HG02981 (cell line): ENCODE data around the gene SNF8.
A peak's percentile ranks its signal among the peaks of the same experiment; 100 is the strongest.

Experiments
- ATAC-seq: cut with Tn5 transposase; IDR thresholded peaks from one replicate; pipeline ENCODE4 v1.9.1; 2021; ENCODE audit warnings: mild to moderate bottlenecking, moderate library complexity; ENCODE audit not compliant: unreplicated experiment

The SNF8 gene

DNA sequence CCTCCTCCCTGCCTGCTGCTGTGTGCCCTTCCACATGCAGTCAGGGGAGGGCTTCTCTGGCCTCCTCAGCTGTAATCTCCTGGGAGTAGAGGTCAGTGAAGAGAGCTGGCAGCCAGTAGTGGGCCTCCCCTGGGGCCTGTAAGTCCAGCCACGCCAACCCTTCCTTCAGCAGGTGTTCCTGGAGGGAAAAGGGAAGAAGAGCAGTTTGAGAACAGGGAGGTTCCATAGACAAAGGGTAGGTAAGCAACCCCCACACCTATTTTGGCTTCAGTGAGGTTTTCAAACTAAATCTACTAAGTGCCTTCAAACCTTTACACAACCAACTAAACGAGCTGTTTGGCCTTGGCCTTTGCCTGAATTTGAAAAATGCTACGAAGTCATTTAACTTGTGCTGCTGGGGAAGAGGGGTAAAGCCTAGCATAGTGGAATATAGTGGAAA is 14.2 kb downstream of the SNF8 start:
- no peak for ATAC-seq

GRCh38 chr17:48929812-48930165 is 14.9 kb downstream of the SNF8 start:
- ATAC-seq = no peak

DNA sequence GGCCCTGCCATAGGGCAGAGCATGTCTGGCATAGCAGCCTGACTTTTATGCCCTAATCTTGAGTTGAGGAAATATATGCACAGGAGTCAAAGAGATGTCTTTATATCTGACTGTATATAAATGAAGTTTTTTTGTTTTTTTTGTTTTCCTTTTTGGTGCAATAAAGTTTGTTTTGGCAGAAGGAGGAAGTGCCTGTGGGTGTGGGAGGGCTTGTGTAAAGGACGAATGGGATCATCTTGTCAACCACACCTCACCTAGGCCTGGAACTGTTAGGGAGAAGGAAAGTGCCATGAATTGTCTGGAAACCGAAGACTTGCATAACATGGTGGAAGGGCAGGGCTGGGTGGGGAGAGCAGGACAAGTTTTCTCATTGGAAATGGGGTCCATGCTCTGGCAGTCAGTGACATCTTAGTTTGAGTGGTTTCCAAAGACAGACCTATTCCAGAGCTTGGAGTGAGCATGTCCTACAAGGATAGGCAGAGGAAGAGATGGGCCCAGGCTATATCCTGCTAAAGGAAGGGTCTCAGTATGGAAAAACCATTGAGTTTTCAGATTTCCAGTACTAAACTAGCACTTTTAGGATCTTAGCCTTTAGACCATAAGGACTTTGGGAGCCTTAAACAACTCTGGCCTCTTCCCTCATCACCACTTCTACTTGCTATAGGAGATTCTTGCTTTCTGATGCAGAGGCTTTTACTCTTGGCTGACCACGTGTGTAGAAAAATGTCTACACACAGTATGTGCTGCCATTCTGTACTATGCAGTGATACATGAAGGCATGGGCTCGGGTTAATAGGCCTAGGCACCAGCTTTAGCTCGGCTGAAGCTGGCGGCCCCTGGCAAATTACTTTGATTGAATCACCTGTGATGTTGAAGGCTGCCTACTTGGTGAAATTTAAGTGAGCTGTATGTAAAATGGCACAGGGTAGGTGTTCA is 15.5 kb downstream of the SNF8 start:
- no peak for ATAC-seq

GRCh38 chr17:48927978-48928745 is 16.5 kb downstream of the SNF8 start:
- no peak for ATAC-seq

GRCh38 chr17:48925991-48926342 is 18.7 kb downstream of the SNF8 start:
- ATAC-seq = no peak

DNA sequence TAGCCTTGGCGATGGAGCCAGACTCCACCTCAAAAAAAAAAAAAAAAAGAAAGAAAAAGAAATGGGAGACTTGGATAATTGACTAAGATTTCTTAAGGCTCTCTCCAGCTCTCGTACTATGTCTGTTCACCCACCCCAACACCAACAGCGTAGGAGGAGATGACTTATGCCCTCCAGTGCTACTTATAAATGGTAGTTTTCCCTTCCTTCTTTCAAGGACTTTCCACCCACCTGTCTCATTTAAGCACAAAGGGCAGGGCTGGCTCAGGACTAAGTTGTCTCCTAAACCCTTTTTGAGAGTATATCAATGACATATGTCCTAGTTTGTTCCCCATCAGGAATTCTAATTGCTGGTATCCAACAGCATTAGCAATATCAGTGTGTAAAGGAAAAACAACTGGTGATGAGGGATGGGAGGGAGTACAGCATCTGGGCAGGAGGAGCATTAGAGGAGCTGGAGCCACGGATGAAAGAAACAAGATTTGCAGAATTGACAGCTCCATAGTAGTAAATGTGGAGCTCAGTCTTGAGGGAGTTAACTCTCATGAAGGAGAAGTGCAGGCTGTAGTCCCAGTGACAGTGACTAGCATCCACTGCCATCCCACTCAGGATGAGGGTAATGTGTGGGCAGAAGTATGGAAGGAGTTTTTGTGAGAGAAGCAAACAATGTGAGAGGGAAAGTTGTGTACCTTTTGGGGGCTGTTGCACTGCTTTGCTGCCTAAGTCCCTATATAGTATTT is 19.2 kb downstream of the SNF8 start:
- no peak for ATAC-seq

DNA sequence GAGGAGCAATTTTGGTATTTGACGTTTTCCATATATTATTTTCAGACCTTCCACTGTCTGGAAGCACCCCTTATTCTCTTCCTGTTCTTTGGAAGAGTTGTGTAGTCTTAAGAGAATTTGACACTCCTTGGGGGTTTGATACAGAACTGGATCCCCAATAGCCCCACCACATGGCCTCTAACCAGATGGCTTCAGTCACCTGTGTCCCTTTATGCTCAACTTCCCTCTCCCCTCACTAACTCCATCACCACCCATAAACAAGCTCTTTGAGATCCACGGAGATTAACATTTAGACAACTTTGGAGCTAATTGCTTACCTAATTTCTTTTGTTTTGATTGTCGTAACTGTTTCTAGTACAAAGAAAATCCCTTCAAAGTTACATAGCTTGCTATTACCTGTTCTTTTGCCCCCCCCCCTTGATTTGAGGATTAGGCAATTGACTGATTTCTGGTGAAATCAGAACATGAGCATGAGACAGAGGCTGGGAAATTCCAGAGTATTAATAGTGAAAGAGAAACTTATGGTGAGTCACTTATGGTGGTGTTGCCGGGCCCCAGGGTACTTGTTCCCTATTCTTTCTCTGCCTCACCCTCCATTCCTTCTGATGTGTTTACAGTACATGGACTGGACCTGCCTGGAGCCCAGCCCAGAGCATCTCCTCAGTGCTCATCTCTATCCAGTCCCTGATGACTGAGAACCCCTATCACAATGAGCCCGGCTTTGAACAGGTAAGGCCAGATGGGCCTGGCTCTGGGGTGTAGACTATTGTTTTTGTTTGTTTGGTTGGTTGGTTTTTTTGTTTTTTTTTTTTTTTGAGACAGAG is 29.0 kb downstream of the SNF8 start:
- ATAC-seq = peak; percentile 71

DNA sequence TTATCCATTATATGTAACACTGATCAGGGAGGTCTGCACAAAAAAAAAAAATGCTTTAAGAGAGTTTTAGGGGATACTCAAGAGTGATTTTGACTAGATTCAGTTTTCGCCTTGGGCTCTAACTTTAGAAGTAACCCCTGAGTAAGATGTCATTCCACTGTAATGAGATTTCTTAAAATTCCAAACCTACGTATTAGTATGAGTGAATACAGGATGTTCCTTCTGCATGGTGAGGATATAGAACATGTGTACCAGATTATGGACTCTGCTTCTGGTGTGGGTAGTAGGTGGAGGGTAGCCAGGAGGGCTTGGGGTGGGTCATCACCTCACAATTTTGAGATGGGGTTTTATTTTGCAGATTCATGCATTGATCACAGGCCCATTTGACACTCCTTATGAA is 32.2 kb downstream of the SNF8 start:
- no peak for ATAC-seq

DNA sequence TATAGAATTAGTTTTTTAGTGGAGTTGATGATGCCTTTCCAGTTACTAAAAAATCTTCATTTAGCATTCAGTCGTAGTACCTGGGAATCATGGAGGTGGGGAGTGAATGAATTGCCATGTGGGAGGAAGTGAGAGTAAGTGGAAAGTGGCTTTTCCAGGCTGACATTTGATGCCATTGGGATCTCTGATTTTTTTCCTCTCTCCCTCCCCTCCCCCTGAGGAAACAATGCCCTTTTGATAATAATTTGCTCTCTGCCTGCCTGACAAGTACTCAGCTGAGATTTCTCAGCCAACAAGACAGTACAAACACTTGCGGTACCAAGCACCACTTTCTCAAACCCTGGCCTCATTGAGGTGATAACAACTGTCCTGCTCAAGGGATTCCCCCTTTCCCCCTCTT is 34.3 kb downstream of the SNF8 start:
- ATAC-seq = no peak

DNA sequence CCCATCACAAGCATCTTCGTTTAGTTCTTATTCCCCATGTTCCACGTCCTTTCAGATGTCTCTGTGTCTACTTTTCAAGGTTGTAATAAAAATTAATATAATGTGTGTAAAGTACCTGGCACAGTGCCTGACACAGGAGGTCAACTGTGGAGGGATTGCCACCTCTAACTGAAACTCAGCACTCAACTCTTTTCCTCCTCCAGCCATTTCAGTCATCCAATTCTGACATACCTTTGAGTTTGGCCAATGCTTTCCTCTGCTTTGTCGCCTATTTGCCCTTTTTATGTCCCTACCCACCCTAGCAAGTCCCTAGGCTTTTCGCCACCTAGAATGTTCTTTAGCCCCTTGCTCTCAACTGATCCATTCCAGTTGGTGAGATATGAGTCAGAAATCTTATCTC is 34.9 kb downstream of the SNF8 start:
- no peak for ATAC-seq

DNA sequence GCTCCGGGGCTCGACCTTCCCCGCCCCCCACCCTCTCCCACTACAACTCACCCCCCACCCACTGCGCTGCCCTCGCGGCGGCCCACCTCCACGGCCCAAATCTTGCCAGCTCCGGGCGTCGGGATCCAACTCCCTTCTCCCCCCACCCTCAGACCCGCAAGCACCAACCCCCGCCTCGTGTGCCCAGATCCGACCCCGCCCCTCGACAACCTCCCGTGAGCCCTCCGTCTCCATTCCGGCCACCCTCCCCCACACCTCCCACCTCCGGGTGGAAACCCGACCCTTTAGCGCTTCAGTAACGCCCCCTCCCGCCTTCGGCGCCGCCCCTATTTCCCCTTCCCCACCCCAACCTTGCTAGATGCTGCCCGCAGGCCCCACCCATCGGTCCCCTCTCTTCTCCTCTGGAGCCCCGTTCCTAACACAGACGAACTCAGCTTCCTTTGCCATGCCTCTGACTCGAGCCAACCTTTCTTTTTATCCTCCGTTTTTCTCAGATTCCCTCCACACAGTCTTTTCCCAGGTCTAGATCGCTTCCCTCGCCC is 35.7 kb downstream of the SNF8 start:
- ATAC-seq = peak; percentile 54

GRCh38 chr17:48908047-48908843 is 36.4 kb downstream of the SNF8 start, which contains the start of gene UBE2Z:
Gene UBE2Z, plus strand, starts transcription at chr17:48908407. Its CDS starts 97 bp downstream, at chr17:48908504.
- peak; percentile 65 for ATAC-seq

DNA sequence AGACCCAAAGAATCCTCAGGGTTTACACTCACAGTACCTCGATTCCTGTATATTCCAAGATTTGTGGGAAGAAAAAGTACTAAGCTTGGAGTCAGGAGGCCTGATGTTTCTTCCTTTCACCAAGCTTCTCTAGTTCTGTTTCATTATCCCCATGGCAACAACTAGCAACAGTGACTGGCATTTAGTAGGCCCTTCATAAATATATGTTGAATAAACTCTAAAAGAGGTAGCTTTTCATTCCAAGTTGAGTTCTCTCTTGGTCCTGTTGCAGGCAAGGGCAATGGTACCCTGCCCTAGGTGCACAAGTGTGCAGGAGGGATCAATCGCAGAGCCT is 37.0 kb downstream of the SNF8 start:
- peak; percentile 4 for ATAC-seq

DNA sequence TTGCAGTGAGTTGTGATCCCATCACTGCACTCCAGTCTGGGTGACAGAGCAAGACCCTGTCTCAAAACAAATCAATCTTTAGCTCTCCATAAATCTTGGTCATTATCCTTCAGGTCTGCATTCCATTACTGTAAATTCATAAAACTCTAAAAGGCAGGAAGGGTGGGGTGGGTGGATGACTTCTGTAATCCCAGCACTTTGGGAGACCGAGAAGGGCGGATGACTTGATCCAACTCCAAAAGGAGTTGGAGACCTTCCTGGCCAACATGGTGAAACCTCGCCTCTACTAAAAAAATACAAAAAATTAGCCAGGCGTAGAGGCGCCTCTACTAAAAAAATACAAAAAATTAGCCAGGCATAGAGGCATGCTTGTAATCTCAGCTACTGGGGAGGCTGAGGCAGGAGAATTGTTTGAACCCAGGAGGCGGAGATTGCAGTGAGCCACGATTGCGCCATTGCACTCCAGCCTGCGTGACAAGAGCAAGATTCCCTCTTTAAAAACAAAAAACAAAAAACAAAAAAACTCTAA is 38.6 kb downstream of the SNF8 start:
- ATAC-seq = no peak

DNA sequence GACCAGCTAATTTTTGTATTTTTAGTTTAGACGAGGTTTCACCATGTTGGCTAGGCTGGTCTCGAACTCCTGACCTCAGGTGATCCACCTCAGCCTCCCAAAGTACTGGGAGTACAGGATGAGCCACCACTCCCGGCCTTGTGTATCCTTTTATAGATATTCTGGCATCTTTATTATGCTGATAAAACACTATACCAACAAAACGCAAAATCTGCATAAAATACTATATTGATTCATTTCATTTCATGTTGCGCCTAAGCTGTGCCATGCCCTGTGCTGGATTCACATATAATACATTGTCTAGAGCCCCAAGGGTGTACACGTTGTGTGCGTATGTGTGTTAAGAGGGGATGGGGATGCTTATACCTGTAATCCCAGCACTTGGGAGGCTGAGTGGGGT is 40.2 kb downstream of the SNF8 start:
- no peak for ATAC-seq

GRCh38 chr17:48903401-48903800 is 41.2 kb downstream of the SNF8 start:
- no peak for ATAC-seq

GRCh38 chr17:48901241-48901640 is 43.4 kb downstream of the SNF8 start:
- ATAC-seq = no peak

DNA sequence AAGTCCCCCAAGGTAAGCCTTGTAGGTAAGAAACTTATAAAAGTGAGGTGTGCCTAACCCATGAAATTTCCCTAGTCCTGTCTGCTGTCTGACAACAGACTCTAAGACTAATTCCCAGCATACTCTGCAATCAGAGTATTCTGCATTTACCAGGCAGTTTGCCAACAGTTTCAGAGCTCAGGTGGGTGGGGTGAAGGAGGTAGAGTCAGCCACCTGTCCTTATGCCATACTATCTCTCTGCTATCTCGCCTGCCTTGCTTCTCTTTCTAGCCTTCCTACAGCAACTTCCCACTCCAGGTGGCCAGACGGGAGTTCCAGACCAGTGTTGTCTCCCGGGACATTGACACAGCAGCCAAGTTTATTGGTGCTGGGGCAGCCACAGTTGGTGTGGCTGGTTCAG is 49.8 kb downstream of the SNF8 start:
- no peak for ATAC-seq
